Kidney (tissue), 14 donors: ENCODE results near the gene ZNF789. TPM values are rescaled to one million over a fixed set of nuclear protein-coding genes. Genes with fewer than 3 reads are reported as not detected.

Experiments
- DNase-seq, 5 donors: peaks; one replicate each; pipeline ENCODE4 v3.0.0-alpha.2; 2013 to 2020
- FAIRE-seq: peaks from 2 replicates; lab custom pipeline; 2012; peaks lifted over from hg19 to GRCh38; lab: Jason Lieb, UNC
- H3K27ac ChIP-seq, 2 donors: one replicate each; pipeline ENCODE4 v1.7.0; 2013; ENCODE audit warnings: low read depth in 2 of 2, low read length in 2 of 2, inconsistent platforms in 1 of 2
- H3K27me3 ChIP-seq: one replicate; pipeline ENCODE4 v1.7.1; 2013; ENCODE audit warnings: low read length, inconsistent platforms; ENCODE audit not compliant: control insufficient read depth, insufficient read depth
- H3K36me3 ChIP-seq, 3 donors: one replicate each; pipeline versions ENCODE4 v1.7.0 to v1.7.1; 2013; ENCODE audit warnings: low read length in 3 of 3, control low read depth in 1 of 3, inconsistent platforms in 1 of 3; ENCODE audit not compliant: insufficient read depth in 3 of 3, control insufficient read depth in 2 of 3
- H3K4me1 ChIP-seq, 3 donors: one replicate each; pipeline versions ENCODE4 v1.7.0 to v1.7.1; 2013; ENCODE audit warnings: low read length in 3 of 3, inconsistent platforms in 1 of 3, low read depth in 1 of 3; ENCODE audit not compliant: control insufficient read depth in 2 of 3, insufficient read depth in 2 of 3
- H3K4me3 ChIP-seq, 3 donors: one replicate each; pipeline versions ENCODE4 v1.7.0 to v1.8.1; 2013; ENCODE audit warnings: low read length in 3 of 3, control low read depth in 1 of 3, inconsistent platforms in 1 of 3
- H3K9ac ChIP-seq, 3 donors: one replicate each; pipeline versions ENCODE4 v1.7.0 to v1.7.1; 2013; ENCODE audit warnings: low read length in 3 of 3, control low read depth in 1 of 3, inconsistent platforms in 1 of 3
- H3K9me3 ChIP-seq, 3 donors: one replicate each; pipeline versions ENCODE4 v1.7.0 to v1.7.1; 2013; ENCODE audit warnings: low read length in 3 of 3, control low read depth in 1 of 3, inconsistent platforms in 1 of 3; ENCODE audit not compliant: control insufficient read depth in 2 of 3, insufficient read depth in 1 of 3
- intact Hi-C: fragments of 100-400 bp; cut with DNase I; formaldehyde crosslinking; loops from one replicate; pipeline ENCODE4 v1.11.1; 2022
- polyA plus RNA-seq: library from polyadenylated mRNA; stranded (reverse); fragments of 350-450 nt; fragmentation: Illumina TruSeq; extraction: RNeasy Lipid Tissue Mini Kit (QIAGEN cat#74804); gene quantifications from one replicate; pipeline ENCODE4 v1.2.3, GENCODE V29; 2014; ENCODE audit warnings: low read depth, low replicate concordance; ENCODE audit not compliant: insufficient read depth
- total RNA-seq: library from RNA; stranded (reverse); fragmentation: NEBNext Ultra II Directional; extraction: Animal tissue kit (Norgen Biotek cat#: 25700); gene quantifications from one replicate; pipeline ENCODE4 v1.2.1, GENCODE V29; 2021
- TF ChIP-seq, protein P1 (sequence below): IDR thresholded peaks from 3 replicates; pipeline ENCODE4 v1.5.1; 2012; ENCODE audit warnings: mild to moderate bottlenecking, moderate library complexity, borderline replicate concordance; ENCODE audit not compliant: insufficient read depth; ENCODE audit errors: extremely low read depth
- donor health status: control.
- donor health status: control.
- donor health status: control.
- donor health status: control.
- donor health status: control.
- donor health status: DM: yes; HTN: yes; CAD: no.
- donor health status: Normal renal cell carcinoma (clear cell type).

Gene ZNF789
- total and polyA plus RNA-seq, 2 donors from 2014 or later: 10.6 to 14.8 TPM

- Histone ChIP-seq H3K4me3 (no peak overlapping the region), H3K4me1 (no peaks in the 10 kb centered on the region), H3K27ac (no peak overlapping the region), H3K27me3 (no peaks in the 10 kb centered on the region), H3K9me3 (no peaks in the 10 kb centered on the region), H3K9ac (no peak overlapping the region), H3K36me3 (peaks cover 2 to 39% (median 24%) of the 10 kb centered on the region in 3 donors)
- intact Hi-C loops: no loop called here
- DNase-seq (no peak), FAIRE-seq (no peak)
- TF ChIP-seq, protein P1, sequence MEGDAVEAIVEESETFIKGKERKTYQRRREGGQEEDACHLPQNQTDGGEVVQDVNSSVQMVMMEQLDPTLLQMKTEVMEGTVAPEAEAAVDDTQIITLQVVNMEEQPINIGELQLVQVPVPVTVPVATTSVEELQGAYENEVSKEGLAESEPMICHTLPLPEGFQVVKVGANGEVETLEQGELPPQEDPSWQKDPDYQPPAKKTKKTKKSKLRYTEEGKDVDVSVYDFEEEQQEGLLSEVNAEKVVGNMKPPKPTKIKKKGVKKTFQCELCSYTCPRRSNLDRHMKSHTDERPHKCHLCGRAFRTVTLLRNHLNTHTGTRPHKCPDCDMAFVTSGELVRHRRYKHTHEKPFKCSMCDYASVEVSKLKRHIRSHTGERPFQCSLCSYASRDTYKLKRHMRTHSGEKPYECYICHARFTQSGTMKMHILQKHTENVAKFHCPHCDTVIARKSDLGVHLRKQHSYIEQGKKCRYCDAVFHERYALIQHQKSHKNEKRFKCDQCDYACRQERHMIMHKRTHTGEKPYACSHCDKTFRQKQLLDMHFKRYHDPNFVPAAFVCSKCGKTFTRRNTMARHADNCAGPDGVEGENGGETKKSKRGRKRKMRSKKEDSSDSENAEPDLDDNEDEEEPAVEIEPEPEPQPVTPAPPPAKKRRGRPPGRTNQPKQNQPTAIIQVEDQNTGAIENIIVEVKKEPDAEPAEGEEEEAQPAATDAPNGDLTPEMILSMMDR: no peak
Observed at GRCh38 chr7:99447943-99448342, 24.7 kb upstream of the ZNF789 start.

- intact Hi-C loops: no loop called here
- no peak overlapping the region for H3K4me3 ChIP-seq
- no peak for DNase-seq
- FAIRE-seq: no peak
- H3K36me3 ChIP-seq: peaks cover 2 to 40% (median 24%) of the 10 kb centered on the region in 3 donors
- H3K9me3 ChIP-seq: no peaks in the 10 kb centered on the region
- no peak overlapping the region for H3K27ac ChIP-seq
- H3K9ac ChIP-seq: no peak overlapping the region
- no peaks in the 10 kb centered on the region for H3K4me1 ChIP-seq
- TF ChIP-seq, protein P1: no peak
- H3K27me3 ChIP-seq: no peaks in the 10 kb centered on the region
Observed at GRCh38 chr7:99448855-99449254, 23.8 kb upstream of the ZNF789 start.

- intact Hi-C loops: no loop called here
- no peak overlapping the region for H3K27ac ChIP-seq
- DNase-seq (no peak), FAIRE-seq (no peak)
- no peak overlapping the region for H3K4me3 ChIP-seq
- H3K27me3 ChIP-seq: no peaks in the 10 kb centered on the region
- H3K9me3 ChIP-seq: no peaks in the 10 kb centered on the region
- no peaks in the 10 kb centered on the region for H3K4me1 ChIP-seq
- peaks cover 2 to 40% (median 26%) of the 10 kb centered on the region in 3 donors for H3K36me3 ChIP-seq
- H3K9ac ChIP-seq: no peak overlapping the region
- TF ChIP-seq, protein P1: no peak
Observed at GRCh38 chr7:99449326-99449725, 23.4 kb upstream of the ZNF789 start.

- no peak overlapping the region for H3K27ac ChIP-seq
- no peak for DNase-seq
- H3K4me3 ChIP-seq: no peak overlapping the region
- no peaks in the 10 kb centered on the region for H3K27me3 ChIP-seq
- TF ChIP-seq, protein P1: no peak
- H3K9me3 ChIP-seq: no peaks in the 10 kb centered on the region
- intact Hi-C loops: no loop called here
- no peaks in the 10 kb centered on the region for H3K4me1 ChIP-seq
- peaks cover 2 to 25% (median 24%) of the 10 kb centered on the region in 3 donors for H3K36me3 ChIP-seq
- FAIRE-seq: no peak
- no peak overlapping the region for H3K9ac ChIP-seq
Observed at GRCh38 chr7:99451936-99452335, 20.8 kb upstream of the ZNF789 start.
